22Rv1 (cell line): Measurements from ENCODE around the gene FOXI1.

Experiments
- CTCF ChIP-seq: fragments of 450-650 bp; IDR thresholded peaks from 2 replicates; pipeline ENCODE4 v1.5.1; 2017; ENCODE audit warnings: mild to moderate bottlenecking
- ZFX ChIP-seq: fragments of 450-650 bp; IDR thresholded peaks from 2 replicates; pipeline ENCODE4 v1.6.1; 2017; ENCODE audit warnings: antibody characterized with exemption, borderline replicate concordance

GRCh38 chr5:170071748-170072147 is 33.9 kb upstream of the FOXI1 start:
- TF ChIP-seq CTCF, result no peak
- no peak for TF ChIP-seq ZFX
